Neural crest cell (in vitro differentiated cells): Measurements from ENCODE around the gene LRMDA. TPM values are rescaled to one million over a fixed set of nuclear protein-coding genes. Genes with fewer than 3 reads are reported as not detected.

Experiments used
- DNase-seq: peaks from one replicate; pipeline ENCODE4 v3.0.0; 2021; ENCODE audit warnings: low read depth, mixed read lengths, low spot score
- H3K27ac Mint-ChIP-seq: one replicate; pipeline ENCODE4 v1.8.0; 2021; ENCODE audit warnings: mild to moderate bottlenecking, mixed read lengths; ENCODE audit not compliant: unreplicated experiment
- H3K27me3 Mint-ChIP-seq: 2 replicates; pipeline ENCODE4 v1.8.0; 2021; ENCODE audit warnings: low read depth, mild to moderate bottlenecking, mixed read lengths
- H3K36me3 Mint-ChIP-seq: 2 replicates; pipeline ENCODE4 v1.8.0; 2021; ENCODE audit warnings: low read depth, mild to moderate bottlenecking, mixed read lengths
- H3K4me1 Mint-ChIP-seq: 2 replicates; pipeline ENCODE4 v1.8.0; 2021; ENCODE audit warnings: mixed read lengths
- H3K4me3 Mint-ChIP-seq: one replicate; pipeline ENCODE4 v1.8.0; 2021; ENCODE audit warnings: mild to moderate bottlenecking, mixed read lengths
- H3K9me3 Mint-ChIP-seq: 2 replicates; pipeline ENCODE4 v1.8.0; 2021; ENCODE audit warnings: mixed read lengths
- total RNA-seq: library from RNA; stranded (reverse); gene quantifications from 2 replicates; pipeline ENCODE4 v1.2.1, GENCODE V29; 2021
- TF ChIP-seq, protein P1 (sequence below): fragments of 200-600 bp; sonication (generic); conservative IDR thresholded peaks from 2 replicates; pipeline ENCODE4 v1.5.0; 2021; ENCODE audit warnings: antibody characterized with exemption, mild to moderate bottlenecking

Gene LRMDA
- total RNA-seq, 1 donor from 2014 or later, result 3.1 TPM

GRCh38 chr10:75770626-75771081, 339.2 kb downstream of the LRMDA start:
- H3K36me3 Mint-ChIP-seq, result no peaks in the 10 kb centered on the region
- H3K4me3 Mint-ChIP-seq, result no peak overlapping the region
- H3K27ac Mint-ChIP-seq, result no peak overlapping the region
- TF ChIP-seq, protein P1, sequence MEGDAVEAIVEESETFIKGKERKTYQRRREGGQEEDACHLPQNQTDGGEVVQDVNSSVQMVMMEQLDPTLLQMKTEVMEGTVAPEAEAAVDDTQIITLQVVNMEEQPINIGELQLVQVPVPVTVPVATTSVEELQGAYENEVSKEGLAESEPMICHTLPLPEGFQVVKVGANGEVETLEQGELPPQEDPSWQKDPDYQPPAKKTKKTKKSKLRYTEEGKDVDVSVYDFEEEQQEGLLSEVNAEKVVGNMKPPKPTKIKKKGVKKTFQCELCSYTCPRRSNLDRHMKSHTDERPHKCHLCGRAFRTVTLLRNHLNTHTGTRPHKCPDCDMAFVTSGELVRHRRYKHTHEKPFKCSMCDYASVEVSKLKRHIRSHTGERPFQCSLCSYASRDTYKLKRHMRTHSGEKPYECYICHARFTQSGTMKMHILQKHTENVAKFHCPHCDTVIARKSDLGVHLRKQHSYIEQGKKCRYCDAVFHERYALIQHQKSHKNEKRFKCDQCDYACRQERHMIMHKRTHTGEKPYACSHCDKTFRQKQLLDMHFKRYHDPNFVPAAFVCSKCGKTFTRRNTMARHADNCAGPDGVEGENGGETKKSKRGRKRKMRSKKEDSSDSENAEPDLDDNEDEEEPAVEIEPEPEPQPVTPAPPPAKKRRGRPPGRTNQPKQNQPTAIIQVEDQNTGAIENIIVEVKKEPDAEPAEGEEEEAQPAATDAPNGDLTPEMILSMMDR, result no peak
- H3K9me3 Mint-ChIP-seq, result no peaks in the 10 kb centered on the region
- H3K4me1 Mint-ChIP-seq, result peaks cover 19% of the 10 kb centered on the region
- H3K27me3 Mint-ChIP-seq, result no peaks in the 10 kb centered on the region
- no peak for DNase-seq

DNA sequence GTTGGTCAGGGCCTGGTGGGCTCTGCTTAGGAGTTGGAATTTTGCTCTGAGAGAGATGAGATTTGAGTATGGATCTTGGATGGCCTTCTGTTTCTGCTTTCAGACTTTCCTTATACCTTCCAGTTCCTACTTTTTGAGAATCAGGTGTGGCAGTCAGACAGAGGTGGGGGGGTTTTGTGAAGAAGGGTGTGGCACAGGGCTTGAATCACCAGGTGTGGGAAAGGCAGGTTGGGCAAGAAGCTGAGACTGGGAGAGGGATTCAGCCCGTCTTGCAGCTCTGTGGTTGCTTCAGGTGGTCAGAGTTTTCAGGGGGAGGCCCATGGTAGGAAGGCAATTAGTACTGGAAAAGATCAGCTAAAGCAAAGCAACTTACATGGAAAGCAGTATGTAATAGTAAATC, 340.2 kb downstream of the LRMDA start:
- Mint-ChIP-seq H3K36me3 (no peaks in the 10 kb centered on the region), H3K27ac (no peak overlapping the region), H3K27me3 (no peaks in the 10 kb centered on the region), H3K4me1 (peaks cover 12% of the 10 kb centered on the region), H3K9me3 (no peaks in the 10 kb centered on the region), H3K4me3 (no peak overlapping the region)
- DNase-seq, result no peak
- TF ChIP-seq, protein P1, result no peak

DNA sequence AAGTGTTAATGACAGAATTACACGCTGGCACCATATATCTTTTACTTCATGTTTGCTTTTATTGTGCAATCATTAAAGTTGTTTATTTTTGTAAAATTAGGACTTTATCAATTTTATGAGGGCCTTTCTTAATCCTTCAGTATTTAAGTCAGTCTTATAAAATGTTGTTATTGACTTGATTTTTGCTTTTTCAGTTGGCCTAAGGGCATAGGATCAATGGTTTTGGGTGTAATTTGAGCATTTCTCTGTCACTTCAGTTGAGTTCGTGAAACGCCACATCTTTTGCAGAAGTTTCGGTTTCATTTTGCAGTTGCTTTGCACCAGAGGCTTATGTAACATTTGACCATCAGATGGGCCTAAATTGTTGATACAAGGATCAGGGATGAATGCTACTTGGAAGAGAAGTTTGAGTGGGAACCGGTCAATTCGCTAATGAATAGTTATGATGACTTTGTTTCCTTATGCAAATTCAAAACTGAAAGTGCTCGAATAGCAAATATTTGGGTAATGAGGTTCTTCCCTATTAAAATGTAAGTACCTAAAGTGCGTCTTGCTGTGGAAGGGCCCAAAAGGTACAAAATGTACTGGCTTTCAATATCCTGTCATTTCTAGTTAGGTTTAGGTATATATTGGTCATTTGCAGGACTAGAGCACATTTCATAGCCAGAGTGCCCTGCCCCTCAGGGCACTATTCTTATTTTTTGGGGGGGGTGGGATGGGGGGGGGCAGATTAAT, 340.9 kb downstream of the LRMDA start:
- Mint-ChIP-seq H3K36me3 (no peaks in the 10 kb centered on the region), H3K4me3 (no peak overlapping the region), H3K27me3 (peaks cover 2% of the 10 kb centered on the region)

GRCh38 chr10:75773231-75773780, 341.9 kb downstream of the LRMDA start:
- H3K36me3 Mint-ChIP-seq, result no peaks in the 10 kb centered on the region

More for the DNA sequence above, 340.9 kb downstream of the LRMDA start:
- no peak for DNase-seq
- H3K4me1 Mint-ChIP-seq, result peaks cover 16% of the 10 kb centered on the region
- H3K9me3 Mint-ChIP-seq, result no peaks in the 10 kb centered on the region
- H3K27ac Mint-ChIP-seq, result no peak overlapping the region
- TF ChIP-seq, protein P1, result no peak

DNA sequence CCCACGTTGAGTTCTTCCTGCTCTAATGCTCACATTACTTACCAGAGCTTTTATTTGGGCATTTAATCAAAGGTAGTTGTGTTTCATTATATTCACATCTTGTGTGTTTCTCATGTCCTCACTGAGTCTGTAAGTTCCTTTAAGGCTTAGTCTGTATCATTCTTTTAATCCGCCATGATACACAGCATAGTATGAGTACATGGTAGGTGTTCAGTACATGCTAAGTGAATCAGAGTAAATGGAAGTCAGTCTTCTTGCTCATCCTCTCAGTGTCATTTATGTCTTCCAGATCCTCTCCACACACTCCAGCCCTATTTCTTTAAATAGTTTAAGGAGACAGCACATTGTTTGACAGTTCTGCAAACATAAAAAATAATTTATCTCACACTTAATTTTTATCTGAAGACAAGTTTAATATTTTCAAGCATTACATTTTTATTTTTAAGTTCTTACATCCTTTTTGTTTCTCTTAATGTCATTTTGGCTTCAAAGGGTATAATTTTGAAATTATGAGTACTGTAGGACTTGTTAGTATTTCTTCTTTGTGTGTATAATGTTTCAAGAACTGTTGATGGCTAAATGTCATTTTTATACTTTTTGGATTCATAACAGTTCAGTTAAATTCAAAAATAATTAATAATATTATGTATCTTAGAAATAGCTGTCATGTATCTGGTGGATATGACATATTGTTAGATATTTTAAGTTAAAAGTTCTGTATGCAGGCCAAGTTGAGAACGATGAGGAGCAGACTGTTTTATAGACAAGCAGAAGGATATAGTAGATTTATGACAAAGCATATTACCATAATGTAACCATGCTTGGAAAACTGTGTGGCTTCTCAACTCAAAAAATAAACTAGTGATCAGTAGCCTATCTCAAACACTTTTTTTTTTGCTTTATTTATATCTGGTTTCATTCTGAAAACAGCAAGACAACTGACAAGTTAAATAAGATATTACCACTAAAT, 342.7 kb downstream of the LRMDA start:
- Mint-ChIP-seq H3K9me3 (no peaks in the 10 kb centered on the region), H3K4me1 (peaks cover 16% of the 10 kb centered on the region), H3K27me3 (peaks cover 2% of the 10 kb centered on the region), H3K4me3 (no peak overlapping the region), H3K27ac (peak overlapping the region; percentile 13), H3K36me3 (no peaks in the 10 kb centered on the region)
- no peak for DNase-seq
- TF ChIP-seq, protein P1, result no peak

More at GRCh38 chr10:75773231-75773780, 341.9 kb downstream of the LRMDA start:
- Mint-ChIP-seq H3K4me1 (peaks cover 16% of the 10 kb centered on the region), H3K27me3 (peaks cover 2% of the 10 kb centered on the region), H3K27ac (no peak overlapping the region), H3K4me3 (no peak overlapping the region), H3K9me3 (no peaks in the 10 kb centered on the region)
- TF ChIP-seq, protein P1, result no peak
- no peak for DNase-seq
